ENCODE results near the gene ALKAL2. TPM values are rescaled to one million over a fixed set of nuclear protein-coding genes. Genes with fewer than 3 reads are reported as not detected.

Gene ALKAL2
- total and polyA plus RNA-seq, 9 of the 15 experiments (the other 6 are each of a cell fraction or from before 2014, with no cell fraction given): not detected

- peaks cover 5% of the 10 kb centered on the region for H4K20me1 ChIP-seq (replicated peaks; ENCODE audit: control insufficient read depth, insufficient read depth, low read length)
- peaks cover 14% of the 10 kb centered on the region for H3K79me2 ChIP-seq (ENCODE audit: control insufficient read depth, insufficient read depth, low read length)
- BruUV-seq (replicated peaks): no TSS peak
- no peak overlapping the region for H3K4me3 ChIP-seq
- H3K9ac ChIP-seq (ENCODE audit: insufficient read depth in 1 of 2, low read depth in 2 of 2, low read length in 2 of 2): no peak overlapping the region
- no peak overlapping the region for H3K27ac ChIP-seq (ENCODE audit: extremely low read depth, low read depth, low read length)
- FAIRE-seq: no peak
- no peaks in the 10 kb centered on the region for H3K9me1 ChIP-seq (ENCODE audit: control insufficient read depth, insufficient read depth, low read length)
- CTCF ChIA-PET (ENCODE audit: low intra/inter-chr PET ratio): no interaction called here
- ATAC-seq: no peak
- WGBS (ENCODE audit: insufficient coverage, low coverage, missing lambda C conversion rate): 77% methylated on average over 4 of the region's 4 CpGs
- no peak overlapping the region for H3K4me2 ChIP-seq (ENCODE audit: insufficient read depth, low read length)
- POLR2A ChIA-PET: interaction anchor here (0.6 to 1.8 kb wide), 2 partner anchors 8 to 266 kb away, joined by 3 to 8 read pairs; no protein-coding TSS in a partner anchor
- intact Hi-C loops (cut with micrococcal nuclease) (no loop called here), in situ Hi-C loops (cut with MboI) (no loop called here)
- H3K9me3 ChIP-seq (replicated peaks; ENCODE audit: control insufficient read depth, insufficient read depth, low read depth, low read length): no peaks in the 10 kb centered on the region; the same call in 1 of the 2 replicates
- no peak for DNase-seq (ENCODE audit: extremely low read depth in 1 of 4, low spot score in 3 of 4)
- H3K36me3 ChIP-seq (ENCODE audit: control insufficient read depth, insufficient read depth, low read length): peaks cover 73% of the 10 kb centered on the region
- no peaks in the 10 kb centered on the region for H3K27me3 ChIP-seq (ENCODE audit: control insufficient read depth in 2 of 2, insufficient read depth in 2 of 2, low read length in 2 of 2)
- no peaks in the 10 kb centered on the region for H3K4me1 ChIP-seq (replicated peaks in 1 of 2; ENCODE audit: control insufficient read depth in 2 of 2, insufficient read depth in 2 of 2, low read length in 2 of 2)
- TF ChIP-seq ZNF766 (CRISPR knock-in tag; conservative IDR thresholded peaks at IDR 0.05) (no peak), PTRF (tag; IDR thresholded peaks at IDR 0.05) (no peak), ZNF274 (IDR thresholded peaks at IDR 0.05; ENCODE audit: borderline replicate concordance, low read depth, low read length) (no peak), SETDB1 (IDR thresholded peaks at IDR 0.05; ENCODE audit: low read length) (no peak), BRCA1 (IDR thresholded peaks at IDR 0.05) (no peak), BRCA1 (CRISPR knock-in tag; IDR thresholded peaks at IDR 0.05) (no peak), ZBTB1 (CRISPR knock-in tag; IDR thresholded peaks at IDR 0.05; ENCODE audit: borderline replicate concordance, low read depth) (no peak), KLF1 (tag; IDR thresholded peaks at IDR 0.05) (no peak), RAD21 (CRISPR knock-in tag; conservative IDR thresholded peaks at IDR 0.05 in 1 of 2, IDR thresholded peaks at IDR 0.05 in 1 of 2) (no peak), FOXA1 (IDR thresholded peaks at IDR 0.05; ENCODE audit: borderline replicate concordance) (no peak), MAZ (CRISPR knock-in tag; conservative IDR thresholded peaks at IDR 0.05 in 1 of 2, IDR thresholded peaks at IDR 0.05 in 1 of 2) (no peak), ZNF780A (CRISPR knock-in tag; IDR thresholded peaks at IDR 0.05) (no peak), MXD1 (CRISPR knock-in tag; IDR thresholded peaks at IDR 0.05; ENCODE audit: borderline replicate concordance, poor library complexity, severe bottlenecking) (no peak), ZNF24 (IDR thresholded peaks at IDR 0.05) (no peak), ADNP (tag; IDR thresholded peaks at IDR 0.05) (no peak), ZNF696 (CRISPR knock-in tag; conservative IDR thresholded peaks at IDR 0.05) (no peak), ATF2 (CRISPR knock-in tag; IDR thresholded peaks at IDR 0.05) (no peak)
- TF ChIP-seq, protein P1, sequence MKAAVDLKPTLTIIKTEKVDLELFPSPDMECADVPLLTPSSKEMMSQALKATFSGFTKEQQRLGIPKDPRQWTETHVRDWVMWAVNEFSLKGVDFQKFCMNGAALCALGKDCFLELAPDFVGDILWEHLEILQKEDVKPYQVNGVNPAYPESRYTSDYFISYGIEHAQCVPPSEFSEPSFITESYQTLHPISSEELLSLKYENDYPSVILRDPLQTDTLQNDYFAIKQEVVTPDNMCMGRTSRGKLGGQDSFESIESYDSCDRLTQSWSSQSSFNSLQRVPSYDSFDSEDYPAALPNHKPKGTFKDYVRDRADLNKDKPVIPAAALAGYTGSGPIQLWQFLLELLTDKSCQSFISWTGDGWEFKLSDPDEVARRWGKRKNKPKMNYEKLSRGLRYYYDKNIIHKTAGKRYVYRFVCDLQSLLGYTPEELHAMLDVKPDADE (conservative IDR thresholded peaks at IDR 0.05; ENCODE audit: control insufficient read depth, low read depth, low read length): no peak
- H2AFZ ChIP-seq (ENCODE audit: low read depth, low read length): no peak overlapping the region
Observed at GRCh38 chr2:279956-280649, 7.8 kb downstream of the ALKAL2 start.
